HepG2 (cell line): Measurements from ENCODE around the gene MAP2K1. TPM values are rescaled to one million over a fixed set of nuclear protein-coding genes. Genes with fewer than 3 reads are reported as not detected.

Experiments used
- HNF4A ChIP-seq: sonication (generic); formaldehyde crosslinking; IDR thresholded peaks from 2 replicates; pipeline ENCODE4 v1.4.0; 2020; ENCODE audit warnings: missing genetic modification reagents
- KLF15 ChIP-seq: sonication (generic); formaldehyde crosslinking; IDR thresholded peaks from 2 replicates; pipeline ENCODE4 v1.8.1; 2023; ENCODE audit warnings: borderline replicate concordance, mild to moderate bottlenecking, inconsistent platforms, missing genetic modification reagents, mixed read lengths
- MEF2D ChIP-seq: sonication (generic); formaldehyde crosslinking; IDR thresholded peaks from 2 replicates; pipeline ENCODE4 v1.5.1; 2020; ENCODE audit warnings: mild to moderate bottlenecking, missing genetic modification reagents
- MIER2 ChIP-seq: IDR thresholded peaks from 2 replicates; pipeline ENCODE4 v1.6.1; 2016; ENCODE audit warnings: missing biosample characterization, missing genetic modification reagents
- NBN ChIP-seq: fragments of 450-650 bp; conservative IDR thresholded peaks from 2 replicates; pipeline ENCODE4 v1.6.1; 2017
- NFKBIZ ChIP-seq: IDR thresholded peaks from 2 replicates; pipeline ENCODE4 v1.6.1; 2018; ENCODE audit warnings: missing genetic modification reagents, missing compliant biosample characterization
- POLR2AphosphoS2 ChIP-seq: IDR thresholded peaks from 2 replicates; pipeline ENCODE4 v1.6.1; 2011; ENCODE audit warnings: low read depth, low read length, improper control_type of control experiment
- POLR2G ChIP-seq: fragments of 200-400 bp; formaldehyde crosslinking; IDR thresholded peaks from 2 replicates; pipeline ENCODE4 v1.6.1; 2018; ENCODE audit warnings: mild to moderate bottlenecking, low read depth, low read length, moderate library complexity
- TSC22D2 ChIP-seq: sonication (generic); formaldehyde crosslinking; IDR thresholded peaks from 2 replicates; pipeline ENCODE4 v1.5.1; 2020; ENCODE audit warnings: missing genetic modification reagents, mild to moderate bottlenecking, borderline replicate concordance
- YEATS2 ChIP-seq: sonication (generic); formaldehyde crosslinking; IDR thresholded peaks from 2 replicates; pipeline ENCODE4 v1.4.0; 2020; ENCODE audit warnings: missing genetic modification reagents, borderline replicate concordance
- ZBTB4 ChIP-seq: sonication (generic); formaldehyde crosslinking; IDR thresholded peaks from 2 replicates; pipeline ENCODE4 v1.4.0; 2020; ENCODE audit warnings: missing genetic modification reagents, mild to moderate bottlenecking, borderline replicate concordance
- ZFP37 ChIP-seq: sonication (generic); formaldehyde crosslinking; IDR thresholded peaks from 2 replicates; pipeline ENCODE4 v1.4.0; 2020; ENCODE audit warnings: missing genetic modification reagents, borderline replicate concordance
- ZMYM2 ChIP-seq: sonication (generic); formaldehyde crosslinking; IDR thresholded peaks from 2 replicates; pipeline ENCODE4 v1.8.0; 2022; ENCODE audit warnings: mild to moderate bottlenecking, missing genetic modification reagents
- ZNF329 ChIP-seq: sonication (generic); formaldehyde crosslinking; IDR thresholded peaks from 2 replicates; pipeline ENCODE4 v1.9.0; 2021; ENCODE audit warnings: low read depth, mild to moderate bottlenecking, missing genetic modification reagents
- ZNF367 ChIP-seq: sonication (generic); formaldehyde crosslinking; IDR thresholded peaks from 2 replicates; pipeline ENCODE4 v1.4.0; 2020; ENCODE audit warnings: missing genetic modification reagents, borderline replicate concordance
- ZNF646 ChIP-seq: sonication (generic); formaldehyde crosslinking; IDR thresholded peaks from 2 replicates; pipeline ENCODE4 v1.9.0; 2021; ENCODE audit warnings: mild to moderate bottlenecking, missing genetic modification reagents
- ZNF839 ChIP-seq: sonication (generic); formaldehyde crosslinking; IDR thresholded peaks from 2 replicates; pipeline ENCODE4 v1.4.0; 2020; ENCODE audit warnings: missing genetic modification reagents, mild to moderate bottlenecking, borderline replicate concordance
- ZXDC ChIP-seq: sonication (generic); formaldehyde crosslinking; IDR thresholded peaks from 2 replicates; pipeline ENCODE4 v1.5.0; 2020; ENCODE audit warnings: mild to moderate bottlenecking, missing genetic modification reagents
- polyA plus RNA-seq, 8 experiments: library from polyadenylated mRNA; depleted of rRNA in 3 of 8; stranded (reverse) in 7 of 8; unstranded in 1 of 8; fragments of >200 nt; fragmentation: Illumina TruSeq in 4 of 8; extraction: Trizol in 4 of 8; gene quantifications; 2 replicates each; pipeline versions ENCODE4 v1.2.1 to v1.2.3, GENCODE V29; 2011 to 2016; ENCODE audit warnings: low read depth in 4 of 8, missing spikeins in 1 of 8, mixed read lengths in 1 of 8; ENCODE audit not compliant: insufficient read depth in 1 of 8
- total RNA-seq, 5 experiments: library from RNA; depleted of rRNA; stranded (reverse); fragments of >200 nt; fragmentation: Illumina TruSeq; extraction: Trizol; gene quantifications; 2 replicates each; pipeline ENCODE4 v1.2.3, GENCODE V29; 2016; ENCODE audit warnings: low read depth in 1 of 5

MAP2K1 gene
- total and polyA plus RNA-seq, 2 of the 13 experiments (the other 11 are each of a cell fraction or from before 2014, with no cell fraction given) = 24.1 to 49.2 TPM

GRCh38 chr15:66452971-66453580 is 66.4 kb downstream of the MAP2K1 start (continued):
- TF ChIP-seq ZBTB4 (CRISPR knock-in tag) = no peak
- no peak for TF ChIP-seq ZMYM2
- peak; percentile 83 for TF ChIP-seq HNF4A (CRISPR knock-in tag)
- no peak for TF ChIP-seq KLF15 (CRISPR knock-in tag)
- TF ChIP-seq ZNF646 (CRISPR knock-in tag) = peak; percentile 27; the same call in 1 of the 2 replicates
- TF ChIP-seq YEATS2 (CRISPR knock-in tag) = no peak
- TF ChIP-seq MEF2D (CRISPR knock-in tag) = no peak
- no peak for TF ChIP-seq ZXDC
- TF ChIP-seq NFKBIZ (CRISPR knock-in tag) = no peak
- no peak for TF ChIP-seq ZNF839 (CRISPR knock-in tag)
- no peak for TF ChIP-seq ZFP37 (CRISPR knock-in tag)
- TF ChIP-seq TSC22D2 (CRISPR knock-in tag) = no peak
- no peak for TF ChIP-seq MIER2 (CRISPR knock-in tag)
- TF ChIP-seq ZNF367 = no peak
- TF ChIP-seq NBN = no peak
- TF ChIP-seq POLR2AphosphoS2 = no peak
- no peak for TF ChIP-seq ZNF329 (CRISPR knock-in tag)
- no peak for TF ChIP-seq POLR2G
